Ascending aorta (tissue), 2 donors: ENCODE results near the gene EDEM3. TPM values are rescaled to one million over a fixed set of nuclear protein-coding genes. Genes with fewer than 3 reads are reported as not detected.

ENCODE experiments used
- DNase-seq, 2 donors: peaks; one replicate each; pipeline ENCODE4 v3.0.0-alpha.2; 2019; ENCODE audit warnings: low spot score in 2 of 2
- H3K27ac ChIP-seq, 2 donors: fragments of 200-600 bp; sonication (generic); one replicate each; pipeline ENCODE4 v1.5.1; 2016 to 2017; ENCODE audit warnings: mild to moderate bottlenecking in 1 of 2
- H3K27me3 ChIP-seq: fragments of 200-600 bp; sonication (generic); one replicate; pipeline ENCODE4 v1.5.1; 2017
- H3K36me3 ChIP-seq, 2 donors: fragments of 200-600 bp; sonication (generic); one replicate each; pipeline ENCODE4 v1.5.1; 2016
- H3K4me1 ChIP-seq, 2 donors: fragments of 200-600 bp; sonication (generic); one replicate each; pipeline ENCODE4 v1.5.1; 2016 to 2017; ENCODE audit warnings: mild to moderate bottlenecking in 1 of 2
- H3K4me3 ChIP-seq, 2 donors: fragments of 200-600 bp; sonication (generic); one replicate each; pipeline ENCODE4 v1.5.1; 2016 to 2017; ENCODE audit warnings: mild to moderate bottlenecking in 1 of 2
- H3K9me3 ChIP-seq, 2 donors: fragments of 200-600 bp; sonication (generic); one replicate each; pipeline ENCODE4 v1.5.1; 2016
- CTCF ChIP-seq, 3 experiments: fragments of 200-600 bp in 2 of 3; fragments of 450-650 bp in 1 of 3; sonication (generic) in 2 of 3; IDR thresholded peaks; one replicate each; pipeline ENCODE4 v1.5.1; 2016 to 2019; ENCODE audit warnings: antibody characterized with exemption in 3 of 3, mild to moderate bottlenecking in 1 of 3, moderate library complexity in 1 of 3
- intact Hi-C: fragments of 100-400 bp; cut with DNase I; formaldehyde crosslinking; loops from one replicate; pipeline ENCODE4 v1.15.1; 2023
- total RNA-seq: library from RNA; depleted of rRNA; stranded (reverse); fragments of >200 nt; gene quantifications from one replicate; pipeline ENCODE4 v1.1.0, GENCODE V29; 2016

Gene EDEM3
- total RNA-seq, 1 donor from 2014 or later, result 23.1 TPM

- Histone ChIP-seq H3K4me3 (no peak overlapping the region), H3K27ac (no peak overlapping the region), H3K9me3 (no peaks in the 10 kb centered on the region), H3K27me3 (no peaks in the 10 kb centered on the region), H3K36me3 (peaks cover 2 to 17% of the 10 kb centered on the region in 2 donors), H3K4me1 (no peaks in the 10 kb centered on the region)
- TF ChIP-seq CTCF (IDR thresholded peaks at IDR 0.05), result no peak
- DNase-seq, result no peak
- intact Hi-C loops, result no loop called here
These were observed 15.6 kb downstream of the EDEM3 start for GRCh38 chr1:184739070-184739469.

GRCh38 chr1:184734980-184735379, 19.7 kb downstream of the EDEM3 start:
- H3K4me1 ChIP-seq, result peaks cover 0 to 2% of the 10 kb centered on the region in 2 donors
- H3K36me3 ChIP-seq, result peaks cover 22 to 51% of the 10 kb centered on the region in 2 donors
- intact Hi-C loops, result no loop called here
- no peak overlapping the region for H3K4me3 ChIP-seq
- H3K27ac ChIP-seq, result no peak overlapping the region
- H3K9me3 ChIP-seq, result no peaks in the 10 kb centered on the region
- no peaks in the 10 kb centered on the region for H3K27me3 ChIP-seq
- DNase-seq, result no peak
- no peak for TF ChIP-seq CTCF (IDR thresholded peaks at IDR 0.05)

- intact Hi-C loops, result no loop called here
- no peak for DNase-seq
- peaks cover 19 to 35% of the 10 kb centered on the region in 2 donors for H3K36me3 ChIP-seq
- H3K4me1 ChIP-seq, result no peaks in the 10 kb centered on the region
- no peaks in the 10 kb centered on the region for H3K9me3 ChIP-seq
- H3K4me3 ChIP-seq, result no peak overlapping the region
- no peak overlapping the region for H3K27ac ChIP-seq
- TF ChIP-seq CTCF (IDR thresholded peaks at IDR 0.05), result no peak
- no peaks in the 10 kb centered on the region for H3K27me3 ChIP-seq
These were observed 29.8 kb downstream of the EDEM3 start for GRCh38 chr1:184724843-184725242.

GRCh38 chr1:184716158-184716557, 38.5 kb downstream of the EDEM3 start:
- TF ChIP-seq CTCF (IDR thresholded peaks at IDR 0.05), result no peak
- H3K27ac ChIP-seq, result no peak overlapping the region
- no peaks in the 10 kb centered on the region for H3K4me1 ChIP-seq
- no peaks in the 10 kb centered on the region for H3K9me3 ChIP-seq
- H3K36me3 ChIP-seq, result peaks cover 70 to 84% of the 10 kb centered on the region in 2 donors
- intact Hi-C loops, result loop anchor here (10.0 kb wide), 1 partner anchor 1619 kb away; no protein-coding TSS in a partner anchor
- no peak overlapping the region for H3K4me3 ChIP-seq
- DNase-seq, result no peak
- H3K27me3 ChIP-seq, result no peaks in the 10 kb centered on the region

- no peaks in the 10 kb centered on the region for H3K9me3 ChIP-seq
- H3K36me3 ChIP-seq, result peaks cover 77 to 83% of the 10 kb centered on the region in 2 donors
- H3K27ac ChIP-seq, result no peak overlapping the region
- DNase-seq, result no peak
- H3K4me3 ChIP-seq, result no peak overlapping the region
- no peaks in the 10 kb centered on the region for H3K27me3 ChIP-seq
- intact Hi-C loops, result no loop called here
- H3K4me1 ChIP-seq, result no peaks in the 10 kb centered on the region
- no peak for TF ChIP-seq CTCF (IDR thresholded peaks at IDR 0.05)
These were observed 45.2 kb downstream of the EDEM3 start for GRCh38 chr1:184709418-184709817.

- Histone ChIP-seq H3K36me3 (peaks cover 66 to 91% of the 10 kb centered on the region in 2 donors), H3K4me3 (no peak overlapping the region), H3K9me3 (no peaks in the 10 kb centered on the region), H3K27ac (no peak overlapping the region), H3K27me3 (no peaks in the 10 kb centered on the region), H3K4me1 (no peaks in the 10 kb centered on the region)
- no peak for DNase-seq
- no peak for TF ChIP-seq CTCF (IDR thresholded peaks at IDR 0.05)
- intact Hi-C loops, result no loop called here
These were observed 46.5 kb downstream of the EDEM3 start for GRCh38 chr1:184708084-184708676.
